Ureter (tissue), 1 donor: ENCODE results near the gene RIMS1. TPM values are rescaled to one million over a fixed set of nuclear protein-coding genes. Genes with fewer than 3 reads are reported as not detected.

ENCODE experiments used
- DNase-seq: peaks from one replicate; pipeline ENCODE4 v3.0.0-alpha.2; 2020; ENCODE audit warnings: low spot score
- total RNA-seq: library from RNA; stranded (reverse); gene quantifications from one replicate; pipeline ENCODE4 v1.2.4, GENCODE V29; 2023
- donor health status: DM: yes; HTN: yes; CAD: no.

The RIMS1 gene
- total RNA-seq, 1 donor from 2014 or later: 5.2 TPM

- DNase-seq: no peak
These were observed 198.7 kb downstream of the RIMS1 start for GRCh38 chr6:72084992-72085569.

- no peak for DNase-seq
These were observed 208.2 kb downstream of the RIMS1 start for GRCh38 chr6:72094506-72094905.

DNA sequence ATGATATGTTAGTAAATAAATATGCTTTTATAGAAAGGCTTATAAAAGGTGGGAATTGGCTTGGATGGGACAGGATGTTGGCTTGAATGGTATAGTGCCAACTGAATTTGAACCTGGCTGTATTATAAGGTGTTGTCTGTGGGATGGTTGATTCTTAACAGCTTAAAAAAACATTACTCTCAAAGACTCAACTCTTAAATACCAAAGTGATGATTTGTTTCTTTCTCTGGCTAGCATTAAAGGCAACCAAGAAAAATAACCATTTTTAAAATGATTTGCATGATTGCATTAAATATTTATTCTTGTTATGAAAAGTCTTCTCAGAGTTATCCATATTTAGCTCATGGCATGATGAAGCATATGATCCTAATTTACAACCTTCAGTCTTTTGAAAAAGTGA is 216.2 kb downstream of the RIMS1 start:
- DNase-seq: no peak

DNA sequence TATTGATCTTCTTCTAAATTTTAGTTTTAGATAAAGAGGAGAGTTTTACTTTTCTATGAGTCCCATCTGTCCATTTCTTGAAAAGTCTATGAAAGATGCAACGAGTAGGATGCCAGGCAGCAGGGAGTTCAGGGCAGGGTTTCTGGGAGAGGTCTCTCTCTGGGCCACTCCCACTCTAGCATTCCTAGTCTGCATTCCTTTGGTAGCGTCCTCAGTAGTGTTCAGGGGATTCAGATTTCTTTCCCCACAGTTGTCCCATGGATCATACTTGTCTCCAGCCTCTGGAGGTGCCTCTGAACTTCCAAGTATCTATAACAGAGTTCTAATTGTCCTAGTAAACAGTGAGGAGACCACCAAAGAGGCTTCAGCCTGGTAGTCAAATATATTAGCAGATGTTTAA is 225.3 kb downstream of the RIMS1 start:
- DNase-seq: no peak

GRCh38 chr6:72130327-72130726 is 244.0 kb downstream of the RIMS1 start:
- DNase-seq: no peak

GRCh38 chr6:72132427-72132826 is 246.1 kb downstream of the RIMS1 start:
- no peak for DNase-seq

GRCh38 chr6:72132851-72133250 is 246.5 kb downstream of the RIMS1 start:
- DNase-seq: no peak

DNA sequence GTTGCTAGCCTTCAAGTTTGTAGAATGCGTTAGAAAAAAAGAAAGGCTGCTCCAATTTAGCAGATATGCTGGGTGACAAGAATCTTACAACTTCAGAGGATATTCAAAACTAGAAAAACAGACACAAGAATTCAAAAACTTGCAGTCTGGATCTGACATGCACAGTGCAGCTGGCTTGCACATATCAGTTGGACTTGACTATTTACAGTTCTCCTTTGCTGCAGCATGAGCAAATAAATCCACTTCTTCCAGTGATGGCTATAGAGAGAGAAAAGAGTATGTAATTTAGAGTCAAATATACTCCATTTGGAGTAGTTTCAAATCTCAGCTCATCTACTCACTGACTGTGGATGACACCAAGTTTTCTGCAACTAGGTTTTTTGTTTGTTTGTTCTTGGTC is 247.0 kb downstream of the RIMS1 start:
- DNase-seq: no peak

DNA sequence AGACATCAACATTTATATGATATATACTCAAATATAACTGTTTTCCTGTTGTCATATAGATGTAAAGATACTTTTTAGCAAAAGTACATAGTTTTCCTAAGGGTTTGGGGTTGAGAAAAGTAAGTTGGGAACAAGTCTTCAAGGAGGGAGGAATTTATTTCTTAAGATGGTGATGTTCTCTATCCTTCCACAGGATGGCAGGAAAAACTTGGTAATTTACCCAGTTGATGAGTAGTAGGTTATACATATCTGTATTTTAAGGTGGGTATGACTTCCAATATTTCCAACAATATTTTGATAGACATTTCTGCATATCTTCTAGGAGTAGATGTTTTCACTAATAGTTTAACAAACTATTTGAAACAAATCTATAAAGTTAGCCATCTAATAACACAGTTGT is 254.4 kb downstream of the RIMS1 start:
- no peak for DNase-seq

- DNase-seq: no peak
These were observed 263.4 kb downstream of the RIMS1 start for GRCh38 chr6:72149715-72150114.

- no peak for DNase-seq
These were observed 265.4 kb downstream of the RIMS1 start for GRCh38 chr6:72151742-72152141.

DNA sequence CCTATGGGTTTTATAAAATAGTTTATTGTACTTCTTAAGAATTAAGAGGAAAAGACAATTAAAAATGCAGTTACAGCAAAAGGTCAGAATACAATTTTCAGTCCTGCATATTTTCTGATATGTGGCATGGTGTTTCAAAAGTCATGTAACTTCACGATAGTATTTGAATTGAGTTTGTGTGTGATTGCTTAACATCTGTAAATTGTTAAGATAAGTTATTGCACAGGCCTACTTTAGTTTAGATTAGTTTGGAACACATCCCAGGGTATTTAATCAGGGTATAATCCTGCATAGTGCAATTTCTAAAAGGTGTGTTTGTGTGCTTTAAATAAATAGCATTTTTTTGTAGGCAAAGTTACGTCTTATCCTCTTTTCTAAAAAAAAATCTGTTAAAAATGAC is 289.6 kb downstream of the RIMS1 start:
- no peak for DNase-seq

GRCh38 chr6:72182337-72183246 is 296.2 kb downstream of the RIMS1 start:
- DNase-seq: no peak

- DNase-seq: no peak
These were observed 317.6 kb downstream of the RIMS1 start for GRCh38 chr6:72203983-72204382.

- no peak for DNase-seq
These were observed 319.1 kb downstream of the RIMS1 start for GRCh38 chr6:72205500-72205899.

GRCh38 chr6:72206606-72207005 is 320.3 kb downstream of the RIMS1 start:
- DNase-seq: no peak

GRCh38 chr6:72212686-72213085 is 326.3 kb downstream of the RIMS1 start:
- no peak for DNase-seq

GRCh38 chr6:72213654-72214053 is 327.3 kb downstream of the RIMS1 start:
- no peak for DNase-seq

DNA sequence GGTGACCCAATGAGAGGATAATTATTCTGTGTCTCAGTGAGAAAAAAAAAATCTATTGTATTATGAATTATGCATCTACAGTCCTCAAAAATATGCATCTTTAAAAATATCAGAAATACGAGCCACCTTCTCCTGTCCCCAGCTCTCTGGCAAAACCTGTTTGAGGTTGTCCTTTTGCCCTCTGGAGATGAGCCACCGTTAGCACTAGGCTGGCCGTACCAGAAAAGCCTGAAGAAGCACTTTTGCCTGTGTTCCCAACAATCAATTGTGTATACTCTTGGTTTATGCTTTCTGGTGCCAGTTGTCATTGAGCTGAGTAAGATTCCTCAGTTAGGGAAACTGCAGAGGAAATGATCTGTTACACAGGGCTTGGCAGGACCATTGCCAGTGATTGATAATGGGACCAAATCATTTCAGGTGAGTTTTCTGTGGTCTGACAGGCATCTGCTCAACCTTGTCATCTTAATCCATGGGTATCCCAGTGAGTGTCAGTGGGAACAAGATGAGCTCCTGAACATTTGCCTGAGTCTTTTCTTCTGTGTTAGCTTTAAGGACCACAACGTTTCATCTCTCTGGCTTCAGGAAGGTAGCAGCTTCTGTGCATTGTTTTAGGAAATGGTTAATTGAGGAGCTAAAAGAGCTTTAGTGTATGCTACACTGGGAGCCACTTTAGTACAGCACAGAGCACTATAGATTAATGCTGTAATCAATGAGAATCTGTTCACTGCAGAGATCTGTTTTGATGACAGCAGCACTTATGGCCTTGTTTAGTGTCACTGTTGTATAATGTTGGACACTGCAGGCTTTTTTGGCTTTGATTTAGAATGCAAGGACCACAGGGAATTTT is 330.1 kb downstream of the RIMS1 start:
- DNase-seq: no peak

DNA sequence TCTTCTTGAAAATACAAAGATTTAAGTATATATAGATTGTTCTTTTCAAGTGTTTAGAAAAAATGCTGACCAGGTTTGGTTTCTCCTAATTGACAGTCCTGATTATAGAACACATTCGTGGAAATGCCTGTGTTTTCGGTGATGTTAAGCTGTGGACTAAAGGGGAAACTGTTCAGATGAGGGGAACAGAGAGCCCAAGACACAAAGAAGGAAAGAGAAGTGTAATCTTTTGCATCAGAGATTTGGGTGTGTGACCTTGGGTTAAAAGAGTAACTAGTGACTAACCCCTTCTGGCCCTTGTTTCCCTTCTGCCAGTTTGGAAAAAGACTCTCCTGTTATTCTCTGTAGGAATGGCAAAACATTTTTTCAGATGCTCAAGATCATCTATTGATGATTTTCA is 331.3 kb downstream of the RIMS1 start:
- no peak for DNase-seq

DNA sequence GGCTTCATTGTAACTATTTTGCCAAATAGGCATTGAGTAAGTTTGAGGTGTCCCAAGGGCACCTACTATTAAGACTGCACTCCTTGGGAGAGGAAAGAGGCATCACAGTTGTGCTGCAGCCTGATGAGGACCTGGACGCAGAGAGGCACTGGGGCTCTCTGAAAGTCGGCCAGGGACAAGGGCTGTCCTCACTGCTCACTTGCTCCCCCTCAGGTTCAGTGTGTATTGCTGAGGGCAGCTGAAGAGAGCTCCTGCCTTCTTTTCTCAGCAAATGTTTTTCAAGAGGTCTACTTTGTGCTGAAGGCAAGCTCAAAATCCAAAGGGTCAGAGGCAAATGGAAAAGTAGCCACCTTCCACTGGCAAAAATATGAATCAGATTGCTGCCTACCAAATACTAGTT is 331.8 kb downstream of the RIMS1 start:
- DNase-seq: no peak

- DNase-seq: no peak
These were observed 333.2 kb downstream of the RIMS1 start for GRCh38 chr6:72219536-72219935.

GRCh38 chr6:72238021-72238420 is 351.7 kb downstream of the RIMS1 start:
- no peak for DNase-seq
